ENCODE data around the gene EDIL3.
"Not testable (repeated sequence)": the region's sequence is repeated elsewhere in the genome, so short reads cannot be mapped to it uniquely, and the experiment has no call there.

EDIL3 gene

GRCh38 chr5:84063041-84063440, 321.6 kb downstream of the EDIL3 start:
- no peak for DNase-seq (ENCODE audit: low read depth)

DNA sequence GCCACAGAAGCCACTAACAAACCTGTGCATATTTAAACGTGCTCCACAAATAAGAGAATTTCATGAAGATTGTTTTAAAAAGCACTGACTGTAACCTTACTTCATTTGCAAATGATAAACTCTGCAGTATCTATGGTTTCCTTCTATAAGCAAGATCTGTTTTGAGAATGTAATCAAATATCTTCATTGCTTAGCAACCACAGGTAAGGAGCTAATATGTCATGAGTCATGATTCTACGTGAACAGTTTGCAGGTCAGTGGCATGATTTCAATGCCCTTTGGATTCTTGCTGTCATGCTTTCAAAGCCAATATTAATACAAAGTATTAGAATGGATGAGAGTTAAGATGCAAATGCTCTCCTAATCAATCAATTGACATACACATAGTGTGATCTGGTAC, 325.0 kb downstream of the EDIL3 start:
- DNase-seq (ENCODE audit: low read depth), result no peak

GRCh38 chr5:84058561-84058960, 326.1 kb downstream of the EDIL3 start:
- no peak for DNase-seq (ENCODE audit: low read depth)

DNA sequence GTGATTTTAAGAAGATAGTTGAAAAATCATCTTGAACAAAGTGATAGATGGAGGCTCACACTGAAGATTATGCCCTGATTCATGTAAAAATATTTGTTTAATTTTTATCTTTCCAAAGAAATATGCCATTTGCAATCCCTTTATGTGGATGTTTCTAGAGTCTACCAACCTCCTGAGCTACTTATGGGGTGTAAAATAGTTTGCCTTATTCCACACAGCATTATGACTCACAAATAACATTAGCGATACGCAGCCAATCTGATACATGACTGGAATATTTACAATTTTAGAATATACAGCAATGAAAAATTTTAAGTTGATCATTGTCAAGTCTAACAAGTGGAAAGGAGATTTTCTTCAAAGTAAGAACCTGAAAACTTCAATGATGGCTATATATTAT, 327.5 kb downstream of the EDIL3 start:
- no peak for DNase-seq (ENCODE audit: low read depth)

DNA sequence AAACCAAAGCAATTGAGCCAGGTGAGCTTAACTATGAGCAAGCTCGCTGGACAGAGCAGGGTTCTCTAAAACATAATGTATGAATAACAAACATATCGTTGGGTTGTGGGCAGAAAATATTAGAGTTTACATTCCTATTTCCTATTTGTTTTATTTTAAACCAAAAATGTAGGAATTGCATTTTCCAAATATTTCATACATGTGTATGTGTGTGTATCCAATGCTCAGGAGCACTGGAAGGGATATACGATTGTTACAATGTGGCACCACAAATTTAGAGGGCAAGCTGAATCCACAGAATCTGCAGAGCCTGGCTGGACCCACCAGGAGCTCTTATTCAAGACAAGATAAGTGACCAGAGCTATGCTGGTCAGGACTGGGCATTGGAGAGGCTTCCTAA, 338.7 kb downstream of the EDIL3 start:
- DNase-seq (ENCODE audit: low read depth), result no peak

DNA sequence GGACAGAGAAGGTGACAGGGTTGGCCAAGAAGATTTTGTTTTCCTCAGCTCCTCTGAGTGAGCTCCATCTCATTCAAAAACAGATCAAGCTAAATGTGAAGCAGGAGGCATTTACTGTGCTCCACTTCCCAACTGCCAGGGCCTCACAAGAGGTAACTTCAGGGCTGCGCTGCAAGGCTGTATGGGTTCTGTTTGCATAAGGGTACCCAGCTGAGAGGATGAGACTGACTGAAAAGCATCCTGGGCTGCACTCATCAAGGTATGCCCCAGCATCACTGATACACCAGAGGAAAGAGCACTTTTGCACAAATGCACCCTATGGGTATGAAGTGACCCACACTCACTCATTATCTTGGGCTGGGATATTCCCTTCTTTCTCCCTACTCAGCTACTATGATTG, 347.8 kb downstream of the EDIL3 start:
- no peak for DNase-seq (ENCODE audit: low read depth)

DNA sequence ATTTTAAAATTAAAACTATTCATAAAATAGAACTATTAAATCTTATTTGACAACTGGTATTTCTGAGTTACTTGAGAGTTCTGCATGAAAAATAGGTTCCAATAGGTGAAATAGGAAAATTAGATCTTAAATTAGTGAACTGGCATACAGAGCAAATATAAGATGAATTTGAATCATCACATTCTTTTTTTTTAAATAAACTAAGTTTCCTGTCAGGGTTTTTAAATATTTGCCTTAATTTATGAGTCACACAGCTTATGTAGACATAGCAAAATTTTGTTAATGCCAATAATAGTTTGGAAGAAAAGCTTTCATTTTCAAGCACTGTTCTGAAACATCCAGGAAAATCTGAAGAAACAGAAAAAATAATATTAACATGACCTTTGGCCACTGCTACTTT, 352.4 kb downstream of the EDIL3 start:
- DNase-seq (ENCODE audit: low read depth), result no peak

DNA sequence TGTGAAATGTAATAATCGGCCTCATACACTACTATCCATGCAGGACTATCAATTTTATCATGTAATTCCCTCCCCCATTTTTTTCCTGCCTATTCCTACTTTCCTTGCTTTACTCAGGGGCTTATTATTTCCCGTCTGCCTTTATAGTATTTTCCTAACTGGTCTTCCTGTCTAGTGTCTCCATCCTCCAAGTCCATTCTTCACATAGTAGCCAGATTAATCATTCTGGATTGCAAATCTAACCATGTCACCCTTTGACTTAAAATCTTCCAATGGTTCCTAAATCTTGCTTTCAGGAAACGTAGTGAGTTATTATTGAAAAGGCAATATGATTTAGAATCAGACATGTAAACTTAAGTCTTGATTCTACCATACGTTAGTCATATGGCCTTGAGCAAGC, 356.6 kb downstream of the EDIL3 start:
- no peak for DNase-seq (ENCODE audit: low read depth)

DNA sequence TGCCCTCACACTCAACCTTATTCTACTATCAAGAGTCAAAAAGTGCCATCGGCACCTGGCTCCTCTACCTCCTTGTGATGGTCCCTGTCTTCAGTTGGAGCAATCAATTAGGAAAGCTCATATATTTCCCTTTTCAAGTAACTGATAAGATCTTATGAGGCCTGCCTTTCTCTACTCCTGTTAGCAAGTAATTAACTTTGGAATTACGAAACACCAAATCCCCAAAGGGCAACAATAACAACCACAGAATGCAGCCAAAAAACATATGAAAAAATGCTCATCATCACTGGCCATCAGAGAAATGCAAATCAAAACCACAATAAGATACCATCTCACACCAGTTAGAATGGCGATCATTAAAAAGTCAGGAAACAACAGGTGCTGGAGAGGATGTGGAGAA, 366.2 kb downstream of the EDIL3 start:
- not testable (repeated sequence) for DNase-seq (ENCODE audit: low read depth)

- DNase-seq (ENCODE audit: low read depth), result no peak
Measured at GRCh38 chr5:84017523-84018172, 367.0 kb downstream of the EDIL3 start.

DNA sequence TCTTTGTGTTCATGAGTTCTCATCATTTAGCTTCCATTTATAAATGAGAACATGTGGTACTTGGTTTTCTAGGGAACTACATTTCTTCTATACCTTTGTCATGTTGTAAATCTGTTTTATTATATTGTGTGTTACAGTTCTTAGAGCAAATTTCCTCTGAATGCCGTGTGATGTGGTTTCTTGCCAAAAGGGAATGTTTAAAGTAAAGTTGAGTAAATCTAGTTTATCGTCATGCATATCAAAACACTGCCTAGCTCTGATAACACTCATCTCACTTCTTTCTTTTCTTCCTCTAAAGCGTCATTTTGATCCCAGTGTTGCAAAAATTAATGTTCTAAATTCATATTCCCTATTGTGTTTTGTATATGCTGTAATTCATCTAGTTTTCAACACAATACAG, 368.6 kb downstream of the EDIL3 start:
- DNase-seq (ENCODE audit: low read depth), result no peak

DNA sequence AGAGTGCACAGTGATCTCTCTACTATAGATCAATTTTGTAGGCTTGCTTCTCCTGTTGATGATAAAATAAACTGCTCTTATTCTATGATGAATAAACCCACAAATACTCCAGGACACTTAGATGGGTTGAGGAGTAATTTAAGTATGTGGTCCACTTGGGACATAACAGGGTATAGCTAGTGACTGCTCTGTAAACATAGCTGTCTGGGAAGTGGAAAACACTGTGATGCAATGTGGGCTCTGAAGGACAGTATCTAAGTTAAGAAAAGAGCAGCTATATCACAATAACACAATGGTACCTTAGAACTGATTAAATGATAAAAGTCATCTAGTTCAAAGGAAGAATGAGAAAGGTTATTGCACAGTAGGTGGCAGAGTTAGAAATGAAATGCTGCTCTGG, 369.7 kb downstream of the EDIL3 start:
- no peak for DNase-seq (ENCODE audit: low read depth)

- no peak for DNase-seq (ENCODE audit: low read depth)
Measured at GRCh38 chr5:83993803-83994202, 390.9 kb downstream of the EDIL3 start.

DNA sequence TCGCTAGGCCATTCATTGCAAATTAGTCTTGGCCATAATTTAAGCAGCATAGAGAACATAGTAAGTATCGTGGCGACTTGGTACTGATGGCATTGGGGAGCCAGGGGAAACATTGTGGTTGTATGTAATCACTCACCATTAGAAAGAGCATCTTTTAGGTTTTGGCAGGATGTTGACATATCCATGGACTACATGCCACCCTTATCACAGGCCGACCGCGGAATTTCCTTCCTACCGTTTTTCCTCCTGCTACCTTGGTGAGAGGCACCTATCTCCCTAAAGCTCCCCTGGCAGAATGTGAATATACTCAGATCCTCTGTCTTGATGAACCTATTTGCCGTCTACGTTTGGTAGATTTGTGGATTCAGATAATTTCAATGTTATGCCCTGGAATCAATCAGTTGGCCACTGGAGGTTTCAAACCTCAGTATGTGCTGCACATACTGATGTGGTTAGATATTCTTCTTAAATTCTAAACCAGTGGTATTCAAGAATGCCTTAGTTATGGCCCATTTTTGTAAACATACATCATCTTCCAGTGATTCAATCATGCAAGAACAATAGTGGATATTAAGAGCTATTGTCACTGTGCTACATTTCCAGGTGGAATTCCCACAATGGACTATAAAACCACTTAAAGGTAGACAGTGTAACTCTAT, 393.0 kb downstream of the EDIL3 start:
- no peak for DNase-seq (ENCODE audit: low read depth)

- no peak for DNase-seq (ENCODE audit: low read depth)
Measured at GRCh38 chr5:83988293-83988685, 396.4 kb downstream of the EDIL3 start.

GRCh38 chr5:83987513-83988292, 397.0 kb downstream of the EDIL3 start:
- no peak for DNase-seq (ENCODE audit: low read depth)

- no peak for DNase-seq (ENCODE audit: low read depth)
Measured at GRCh38 chr5:83983852-83984251, 400.8 kb downstream of the EDIL3 start.

GRCh38 chr5:83973925-83974815, 410.5 kb downstream of the EDIL3 start:
- no peak for DNase-seq (ENCODE audit: low read depth)

DNA sequence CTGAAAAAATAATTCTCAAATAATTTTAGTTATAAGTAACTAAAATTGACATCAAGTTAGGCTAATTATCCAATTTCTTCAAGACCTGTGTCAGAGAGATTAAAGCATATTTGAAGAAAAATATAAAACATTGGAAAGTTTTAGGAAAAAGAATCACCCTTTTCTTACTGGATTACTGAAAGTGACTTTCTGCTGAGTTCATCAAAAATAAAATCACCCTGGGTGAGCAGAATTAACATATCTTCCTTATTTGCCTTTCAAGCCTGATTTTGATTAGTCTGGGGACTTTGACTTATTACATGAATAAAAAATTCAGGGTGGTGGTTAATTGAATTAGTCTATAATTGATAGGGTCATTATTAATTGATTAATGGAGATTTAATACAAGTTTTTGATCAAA, 411.8 kb downstream of the EDIL3 start:
- no peak for DNase-seq (ENCODE audit: low read depth)

GRCh38 chr5:83972236-83972635, 412.4 kb downstream of the EDIL3 start:
- DNase-seq (ENCODE audit: low read depth), result no peak

GRCh38 chr5:83967417-83967816, 417.3 kb downstream of the EDIL3 start:
- DNase-seq (ENCODE audit: low read depth), result no peak

GRCh38 chr5:83965441-83965840, 419.2 kb downstream of the EDIL3 start:
- no peak for DNase-seq (ENCODE audit: low read depth)

Measured in activated T-cell treated with anti-CD3 and anti-CD28 coated beads for 48 hours (primary cell).